ENCODE data around the gene SS18. TPM values are rescaled to one million over a fixed set of nuclear protein-coding genes. Genes with fewer than 3 reads are reported as not detected.
A peak's percentile ranks its signal among the peaks of the same experiment; 100 is the strongest.

The SS18 gene
- total RNA-seq, 2 donors from 2014 or later: 40.2 to 88.1 TPM

- ATAC-seq (no peak), DNase-seq (ENCODE audit: low spot score in 2 of 2) (no peak)
- Mint-ChIP-seq H3K9me3 (no peaks in the 10 kb centered on the region), H3K27ac (no peak overlapping the region), H3K36me3 (peaks cover 15 to 40% of the 10 kb centered on the region in 2 donors)
Observed at GRCh38 chr18:26034850-26035497, 55.4 kb downstream of the SS18 start.

- Mint-ChIP-seq H3K9me3 (no peaks in the 10 kb centered on the region), H3K27ac (no peak overlapping the region), H3K36me3 (peaks cover 35 to 57% of the 10 kb centered on the region in 2 donors)
- no peak for ATAC-seq
- no peak for DNase-seq (ENCODE audit: low spot score in 2 of 2)
Observed at GRCh38 chr18:26022585-26022984, 67.8 kb downstream of the SS18 start.

GRCh38 chr18:26021061-26021754 is 69.2 kb downstream of the SS18 start:
- ATAC-seq (no peak), DNase-seq (ENCODE audit: low spot score in 2 of 2) (no peak)
- H3K27ac Mint-ChIP-seq: no peak overlapping the region
- H3K36me3 Mint-ChIP-seq: peaks cover 36 to 57% of the 10 kb centered on the region in 2 donors
- no peaks in the 10 kb centered on the region for H3K9me3 Mint-ChIP-seq

GRCh38 chr18:26017929-26018328 is 72.5 kb downstream of the SS18 start:
- ATAC-seq (no peak), DNase-seq (ENCODE audit: low spot score in 2 of 2) (no peak)
- H3K9me3 Mint-ChIP-seq: no peaks in the 10 kb centered on the region
- H3K36me3 Mint-ChIP-seq: peaks cover 17 to 38% of the 10 kb centered on the region in 2 donors
- H3K27ac Mint-ChIP-seq: peak overlapping the region in 1 of 2 donors; percentile 68

- Mint-ChIP-seq H3K27ac (peak overlapping the region in 1 of 2 donors; percentile 57), H3K9me3 (peaks cover 4% of the 10 kb centered on the region in 2 donors), H3K36me3 (peaks cover 5 to 16% of the 10 kb centered on the region in 2 donors)
- no peak for DNase-seq (ENCODE audit: low spot score in 2 of 2)
- ATAC-seq: no peak
Observed at GRCh38 chr18:26014462-26014861, 76.0 kb downstream of the SS18 start.

GRCh38 chr18:26008619-26009018 is 81.8 kb downstream of the SS18 start:
- peaks cover 4% of the 10 kb centered on the region in 2 donors for H3K9me3 Mint-ChIP-seq
- ATAC-seq (no peak), DNase-seq (ENCODE audit: low spot score in 2 of 2) (no peak)
- H3K36me3 Mint-ChIP-seq: no peaks in the 10 kb centered on the region
- H3K27ac Mint-ChIP-seq: no peak overlapping the region

- peaks cover 4% of the 10 kb centered on the region in 2 donors for H3K9me3 Mint-ChIP-seq
- no peaks in the 10 kb centered on the region for H3K36me3 Mint-ChIP-seq
- DNase-seq (ENCODE audit: low spot score in 2 of 2) (no peak), ATAC-seq (no peak)
- no peak overlapping the region for H3K27ac Mint-ChIP-seq
Observed at GRCh38 chr18:26008096-26008495, 82.3 kb downstream of the SS18 start.

- Mint-ChIP-seq H3K9me3 (peaks cover 4% of the 10 kb centered on the region in 2 donors), H3K27ac (peak overlapping the region in 1 of 2 donors; percentile 86), H3K36me3 (no peaks in the 10 kb centered on the region)
- ATAC-seq: no peak
- no peak for DNase-seq (ENCODE audit: low spot score in 2 of 2)
Observed at GRCh38 chr18:26005950-26006349, 84.5 kb downstream of the SS18 start.

GRCh38 chr18:26004832-26005231 is 85.6 kb downstream of the SS18 start:
- no peak overlapping the region for H3K27ac Mint-ChIP-seq
- ATAC-seq: peak in 1 of 2 donors; percentile 18
- H3K9me3 Mint-ChIP-seq: no peaks in the 10 kb centered on the region
- no peak for DNase-seq (ENCODE audit: low spot score in 2 of 2)
- H3K36me3 Mint-ChIP-seq: no peaks in the 10 kb centered on the region

- Mint-ChIP-seq H3K27ac (no peak overlapping the region), H3K36me3 (no peaks in the 10 kb centered on the region), H3K9me3 (peaks cover 0 to 3% of the 10 kb centered on the region in 2 donors)
- no peak for ATAC-seq
- no peak for DNase-seq (ENCODE audit: low spot score in 2 of 2)
Observed at GRCh38 chr18:26003817-26004216, 86.6 kb downstream of the SS18 start.

GRCh38 chr18:26003356-26003755 is 87.1 kb downstream of the SS18 start:
- ATAC-seq (no peak), DNase-seq (ENCODE audit: low spot score in 2 of 2) (no peak)
- H3K36me3 Mint-ChIP-seq: no peaks in the 10 kb centered on the region
- H3K9me3 Mint-ChIP-seq: peaks cover 0 to 3% of the 10 kb centered on the region in 2 donors
- H3K27ac Mint-ChIP-seq: no peak overlapping the region

- peaks cover under 1 to 3% of the 10 kb centered on the region in 2 donors for H3K9me3 Mint-ChIP-seq
- H3K36me3 Mint-ChIP-seq: no peaks in the 10 kb centered on the region
- H3K27ac Mint-ChIP-seq: no peak overlapping the region
- DNase-seq (ENCODE audit: low spot score in 2 of 2) (no peak), ATAC-seq (no peak)
Observed at GRCh38 chr18:26002375-26002910, 88.0 kb downstream of the SS18 start.

GRCh38 chr18:25998461-25998860 is 92.0 kb downstream of the SS18 start:
- ATAC-seq: no peak
- H3K27ac Mint-ChIP-seq: no peak overlapping the region

GRCh38 chr18:25992566-25992965 is 97.8 kb downstream of the SS18 start:
- Mint-ChIP-seq H3K27ac (no peak overlapping the region), H3K9me3 (peaks cover 0 to 6% of the 10 kb centered on the region in 2 donors), H3K36me3 (no peaks in the 10 kb centered on the region)

More at GRCh38 chr18:25998461-25998860, 92.0 kb downstream of the SS18 start:
- no peak for DNase-seq (ENCODE audit: low spot score in 2 of 2)
- H3K9me3 Mint-ChIP-seq: peaks cover 3 to 6% of the 10 kb centered on the region in 2 donors
- H3K36me3 Mint-ChIP-seq: no peaks in the 10 kb centered on the region

GRCh38 chr18:25990473-25990872 is 99.9 kb downstream of the SS18 start:
- H3K27ac Mint-ChIP-seq: no peak overlapping the region
- H3K36me3 Mint-ChIP-seq: no peaks in the 10 kb centered on the region
- no peaks in the 10 kb centered on the region for H3K9me3 Mint-ChIP-seq
- no peak for DNase-seq (ENCODE audit: low spot score in 2 of 2)
- ATAC-seq: no peak

More at GRCh38 chr18:25992566-25992965, 97.8 kb downstream of the SS18 start:
- ATAC-seq: no peak
- no peak for DNase-seq (ENCODE audit: low spot score in 2 of 2)

GRCh38 chr18:25985707-25986394 is 104.6 kb downstream of the SS18 start:
- no peak for ATAC-seq

GRCh38 chr18:25983730-25984129 is 106.7 kb downstream of the SS18 start:
- no peak for DNase-seq (ENCODE audit: low spot score in 2 of 2)
- ATAC-seq: no peak
- no peak overlapping the region for H3K27ac Mint-ChIP-seq
- no peaks in the 10 kb centered on the region for H3K9me3 Mint-ChIP-seq
- no peaks in the 10 kb centered on the region for H3K36me3 Mint-ChIP-seq

More at GRCh38 chr18:25985707-25986394, 104.6 kb downstream of the SS18 start:
- H3K27ac Mint-ChIP-seq: no peak overlapping the region
- H3K36me3 Mint-ChIP-seq: no peaks in the 10 kb centered on the region
- H3K9me3 Mint-ChIP-seq: no peaks in the 10 kb centered on the region
- no peak for DNase-seq (ENCODE audit: low spot score in 2 of 2)
